DMS153 treated with DMSO at 0.1 percent for 48 hours (cell line): ENCODE results near the gene GRAP2.

Experiments used
- DNase-seq: peaks from one replicate; lab custom pipeline; 2025; ENCODE audit not compliant: unreplicated experiment; lab: John Stamatoyannopoulos, UW

The GRAP2 gene

DNA sequence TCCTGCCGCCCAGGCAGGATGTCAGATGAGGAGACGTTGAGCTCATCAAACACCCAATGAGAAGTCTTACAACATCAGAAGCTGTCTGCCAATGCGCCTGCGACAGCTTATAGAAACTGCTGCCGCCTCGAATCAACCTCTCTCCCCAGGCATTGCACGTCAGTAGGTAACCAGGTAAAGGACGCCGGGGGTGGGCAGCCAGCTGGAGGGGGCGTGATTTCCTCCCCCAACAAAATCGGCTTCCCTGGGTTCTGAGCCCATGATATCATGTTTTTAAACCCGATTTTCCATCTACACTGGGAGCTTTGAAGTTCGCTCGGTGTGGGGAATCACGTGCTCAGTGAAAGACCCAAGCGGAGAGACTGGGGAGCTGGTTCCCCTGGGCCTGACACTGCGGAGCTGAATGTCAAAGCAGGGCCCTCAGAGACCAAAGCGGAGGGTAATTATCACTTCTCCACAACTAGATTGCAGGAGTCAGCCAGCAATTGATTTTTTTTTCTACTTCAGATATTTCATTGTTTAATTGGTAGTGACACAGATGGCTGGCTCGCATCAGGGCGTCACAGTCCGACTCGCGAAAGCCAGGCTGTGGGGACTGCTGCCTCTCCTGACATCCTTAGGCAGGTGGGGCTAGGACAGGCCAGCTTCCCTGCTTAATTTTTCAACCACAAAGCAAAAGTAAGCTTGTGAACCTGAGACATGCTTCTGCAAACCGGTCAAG is 109.2 kb downstream of the GRAP2 start:
- DNase-seq, result peak; percentile 77

DNA sequence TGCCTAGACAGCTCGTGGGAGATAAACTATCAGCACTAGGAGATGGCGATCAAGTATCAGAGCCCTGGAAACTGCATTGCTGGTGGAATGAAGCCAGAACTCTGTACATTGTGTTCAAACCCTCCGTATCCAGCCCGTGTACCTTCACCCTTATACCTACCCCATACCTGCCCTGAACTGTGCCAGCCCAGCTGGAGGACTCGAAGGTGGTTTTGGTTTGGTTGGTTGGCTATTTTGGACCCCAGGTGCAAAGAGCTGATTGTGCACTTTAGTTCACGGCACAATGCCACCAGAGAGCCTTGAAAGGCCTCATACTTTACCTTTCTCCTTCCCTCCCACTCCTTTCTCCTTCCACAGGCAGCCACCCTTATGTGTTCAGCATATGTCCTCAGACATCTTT is 109.9 kb downstream of the GRAP2 start:
- DNase-seq, result no peak

DNA sequence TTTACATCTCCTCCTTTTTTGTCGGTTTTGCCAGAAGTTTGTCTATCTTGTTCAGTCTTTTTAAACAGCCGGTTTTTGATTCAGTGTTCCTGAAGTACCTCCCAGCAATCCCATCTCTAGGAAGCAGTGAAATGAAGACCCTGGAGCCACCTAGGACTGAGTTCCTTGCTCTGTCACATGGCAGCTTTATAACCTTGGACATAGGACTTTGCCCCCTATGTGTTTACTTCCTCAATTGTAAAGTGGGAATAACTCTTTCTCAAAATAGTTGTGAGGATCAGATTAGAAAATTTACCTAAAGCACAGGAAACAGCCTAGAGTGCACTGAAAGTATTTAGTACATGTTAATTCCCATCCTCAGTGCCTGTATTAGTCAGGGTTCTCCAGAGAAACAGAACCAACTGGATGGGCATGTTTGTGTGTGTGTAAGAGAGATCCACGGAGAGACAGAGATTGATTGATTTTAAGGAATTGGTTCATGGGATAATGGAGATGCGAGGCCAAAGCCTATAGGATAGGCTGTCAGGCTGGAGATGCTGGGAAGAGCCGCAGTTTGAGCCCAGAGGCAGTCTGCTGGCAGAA is 113.9 kb downstream of the GRAP2 start:
- no peak for DNase-seq

DNA sequence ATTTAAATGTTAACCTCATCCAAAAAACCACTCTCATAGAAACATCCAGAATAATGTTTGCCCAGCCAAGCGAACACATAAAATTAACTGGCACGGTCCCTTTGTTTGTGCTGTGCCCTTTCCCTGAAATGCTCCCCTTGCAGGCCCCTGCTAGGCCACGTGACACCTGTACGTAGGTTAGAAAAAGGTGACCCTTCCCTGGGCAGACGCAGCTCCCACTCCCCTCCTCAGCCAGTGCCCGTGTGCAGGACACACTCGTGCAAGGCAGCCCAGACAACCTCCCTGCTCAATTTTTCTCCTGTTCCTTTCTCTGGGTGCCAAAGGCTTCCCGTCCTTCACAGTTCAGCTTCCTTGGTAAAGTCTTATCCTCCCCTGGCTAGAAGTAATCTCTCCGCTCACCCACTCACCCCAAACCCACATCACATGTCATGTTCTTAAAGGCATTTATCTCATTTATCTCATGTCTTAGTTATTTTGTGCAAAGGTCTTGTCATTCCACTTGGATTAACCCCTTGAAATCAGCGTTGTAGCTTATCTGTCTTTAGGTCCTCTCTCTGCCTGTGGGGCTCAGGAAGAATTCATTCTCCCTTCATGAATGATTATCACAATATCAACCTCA is 114.6 kb downstream of the GRAP2 start:
- no peak for DNase-seq

DNA sequence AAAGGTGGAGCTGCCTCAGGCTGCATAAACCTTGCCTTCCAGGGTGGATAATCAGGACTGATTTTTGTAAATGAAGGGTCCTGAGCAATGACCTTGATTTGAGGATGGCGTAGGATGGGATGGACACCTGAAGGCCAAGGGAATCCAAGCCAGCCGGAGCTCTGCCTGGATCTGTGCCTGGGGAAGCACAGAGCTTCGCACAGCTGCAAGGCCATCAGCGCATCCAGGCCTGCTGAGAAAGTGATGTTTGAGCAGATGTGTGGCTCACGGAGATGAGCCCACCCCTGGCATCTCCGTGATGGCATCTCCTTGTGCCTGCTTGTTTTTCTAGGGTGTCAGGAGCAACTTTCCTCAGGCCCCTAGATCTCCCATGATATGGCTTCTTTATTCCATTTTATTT is 117.2 kb downstream of the GRAP2 start:
- no peak for DNase-seq

DNA sequence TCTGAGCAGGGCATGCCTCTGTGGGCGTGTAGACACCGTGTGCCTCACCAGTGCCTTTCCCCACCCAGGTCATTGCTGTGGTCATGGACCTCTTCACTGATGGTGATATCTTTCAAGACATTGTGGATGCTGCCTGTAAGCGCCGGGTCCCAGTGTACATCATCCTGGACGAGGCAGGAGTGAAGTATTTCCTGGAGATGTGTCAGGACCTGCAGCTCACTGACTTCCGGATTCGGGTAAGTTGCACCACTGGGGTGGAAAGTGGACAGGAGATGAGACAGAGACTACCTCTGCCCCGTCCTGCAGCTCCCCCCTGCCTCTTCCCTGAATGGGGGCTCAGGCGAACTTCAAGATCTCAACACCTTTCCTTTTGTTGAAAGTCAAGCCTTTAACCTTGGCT is 118.2 kb downstream of the GRAP2 start:
- DNase-seq, result no peak

DNA sequence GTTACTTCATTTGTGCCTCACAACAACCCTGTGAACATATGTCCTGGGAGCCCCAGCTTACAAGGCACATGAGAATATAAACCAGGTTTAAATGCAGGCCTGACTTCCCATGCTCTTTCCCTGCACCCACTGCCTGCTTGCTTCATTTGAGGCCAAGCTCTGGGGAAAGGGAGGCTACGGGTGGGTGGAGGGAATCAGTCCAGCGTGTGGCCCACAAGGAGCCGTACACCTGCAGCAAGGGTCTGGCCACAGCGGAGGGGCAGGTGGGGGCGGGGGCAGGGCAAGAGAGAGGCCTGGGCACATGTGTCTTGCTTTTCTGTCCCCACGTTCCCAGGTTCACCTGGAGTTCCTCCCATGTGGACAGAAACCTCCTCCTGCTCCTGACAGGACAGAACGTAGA is 120.1 kb downstream of the GRAP2 start:
- DNase-seq, result no peak

DNA sequence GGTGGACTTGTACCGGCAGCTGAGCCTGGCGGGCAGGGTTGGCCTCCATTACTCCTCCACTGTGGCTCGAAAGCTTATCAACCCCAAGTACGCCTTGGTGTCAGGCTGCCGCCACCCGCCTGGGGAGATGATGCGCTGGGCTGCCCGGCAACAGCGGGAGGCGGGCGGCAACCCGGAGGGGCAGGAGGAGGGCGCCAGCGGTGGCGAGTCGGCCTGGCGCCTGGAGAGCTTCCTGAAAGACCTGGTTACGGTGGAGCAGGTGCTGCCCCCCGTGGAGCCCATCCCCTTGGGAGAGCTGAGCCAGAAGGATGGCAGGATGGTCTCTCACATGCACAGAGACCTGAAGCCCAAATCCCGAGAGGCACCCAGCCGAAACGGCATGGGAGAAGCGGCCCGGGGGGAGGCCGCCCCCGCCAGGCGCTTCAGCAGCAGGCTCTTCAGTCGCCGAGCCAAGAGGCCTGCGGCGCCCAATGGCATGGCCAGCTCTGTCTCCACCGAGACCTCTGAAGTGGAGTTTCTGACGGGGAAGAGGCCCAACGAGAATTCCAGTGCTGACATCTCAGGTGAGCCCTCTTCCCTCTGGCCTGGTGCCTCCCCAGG is 120.6 kb downstream of the GRAP2 start:
- no peak for DNase-seq

DNA sequence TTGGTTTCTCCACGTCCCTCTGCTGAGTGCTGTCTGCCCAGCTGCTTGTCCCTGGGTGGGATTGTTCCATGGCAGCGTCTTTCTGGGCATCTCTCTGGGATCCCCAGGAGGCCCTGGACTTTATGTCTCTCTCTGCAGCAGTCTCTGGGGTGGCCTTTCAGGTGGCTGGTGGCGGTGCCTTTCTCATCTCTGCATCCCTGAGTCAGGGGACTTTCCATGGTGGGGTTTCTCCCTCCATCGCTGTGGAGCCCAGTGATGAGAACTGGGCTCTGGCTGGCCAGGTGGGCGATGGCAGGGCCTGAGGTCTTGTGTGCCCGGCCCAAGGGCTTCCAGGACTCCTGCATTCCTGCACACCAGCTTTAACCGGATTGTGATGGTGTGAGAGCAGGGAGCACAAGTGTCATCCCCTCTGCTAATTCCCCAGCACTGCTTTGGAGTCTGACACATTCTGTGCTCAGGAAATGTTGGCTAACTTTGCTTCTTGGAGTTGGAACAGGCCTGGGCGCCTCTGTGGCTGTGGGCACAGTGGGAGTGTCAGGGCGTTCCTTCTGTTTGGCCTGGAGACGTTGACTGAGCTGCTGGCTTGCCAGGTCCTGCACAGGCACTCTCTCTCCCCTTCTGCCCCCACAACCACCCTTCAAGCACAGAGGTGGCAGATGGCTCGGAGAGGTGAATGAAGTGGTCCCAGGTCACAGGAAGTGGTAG is 121.8 kb downstream of the GRAP2 start:
- no peak for DNase-seq
